NB4 (cell line): Measurements from ENCODE around the gene SCD5.

Experiments
- CTCF ChIP-seq: IDR thresholded peaks from one replicate; pipeline ENCODE4 v1.5.1; 2012; ENCODE audit warnings: low read depth, low read length
- MAX ChIP-seq: IDR thresholded peaks from 2 replicates; pipeline ENCODE4 v1.6.1; 2011; ENCODE audit warnings: low read depth, low read length
- POLR2A ChIP-seq: IDR thresholded peaks from 2 replicates; pipeline ENCODE4 v1.6.1; 2011; ENCODE audit warnings: mild to moderate bottlenecking; ENCODE audit not compliant: insufficient read length; ENCODE audit errors: extremely low read depth

GRCh38 chr4:82747686-82748575 lies 50.7 kb downstream of the SCD5 start:
- TF ChIP-seq POLR2A = no peak
- no peak for TF ChIP-seq CTCF
- TF ChIP-seq MAX = no peak
